ENCODE measurements around the gene PLAAT1.

PLAAT1 gene

DNA sequence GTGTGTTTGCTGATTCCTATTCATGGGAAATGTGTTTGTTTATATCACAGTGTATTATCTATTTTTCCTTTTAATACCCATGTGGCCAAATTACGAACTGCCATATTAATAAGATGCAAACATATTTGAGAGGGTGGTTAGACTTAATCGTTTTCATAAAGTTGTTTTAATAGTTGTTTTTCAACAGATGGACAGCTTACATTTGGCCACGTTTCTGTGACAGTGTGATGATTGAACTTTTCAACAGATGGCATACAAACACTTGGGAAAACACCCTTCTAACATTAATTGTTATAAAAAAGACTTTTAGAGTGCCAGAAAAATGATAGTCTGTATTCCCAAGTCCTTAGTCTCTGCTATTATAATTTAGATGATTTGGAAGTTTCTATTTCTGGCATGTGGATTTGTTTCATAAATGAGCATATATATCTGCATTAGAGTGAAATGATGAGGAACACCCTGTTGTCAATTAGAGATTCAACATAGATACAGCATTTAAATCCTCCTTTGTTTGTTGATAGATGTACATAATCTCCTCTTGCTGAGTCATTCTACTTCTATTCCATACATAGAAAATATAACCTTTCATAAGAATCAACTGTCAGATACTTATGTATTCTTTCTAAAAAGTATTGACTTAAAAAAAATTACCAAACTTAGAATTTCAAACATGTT lies 13.1 kb downstream of the PLAAT1 start:
- no peak for DNase-seq

DNA sequence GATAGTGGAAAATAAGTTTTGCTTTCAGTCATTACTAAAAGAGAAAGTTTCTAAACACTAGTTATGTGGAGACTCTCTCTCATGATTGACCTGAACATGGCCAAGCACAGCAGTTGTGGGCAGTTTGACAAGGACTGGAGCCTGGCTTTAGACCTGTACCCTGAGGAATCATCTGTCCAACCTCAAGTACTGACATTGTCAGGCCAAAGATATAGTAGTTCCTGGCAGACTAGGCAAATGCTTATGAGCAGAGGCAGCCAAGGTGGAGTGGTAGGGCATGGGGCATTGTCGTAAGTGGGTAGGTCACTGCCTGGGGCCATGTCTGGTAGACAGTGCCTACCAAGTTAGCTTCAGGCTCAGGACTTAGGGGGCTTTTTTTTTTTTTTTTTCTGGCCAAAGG lies 20.9 kb downstream of the PLAAT1 start:
- no peak for DNase-seq

GRCh38 chr3:193262707-193263106 lies 21.7 kb downstream of the PLAAT1 start:
- no peak for DNase-seq

GRCh38 chr3:193269343-193270028 lies 28.5 kb downstream of the PLAAT1 start:
- DNase-seq, result no peak

DNA sequence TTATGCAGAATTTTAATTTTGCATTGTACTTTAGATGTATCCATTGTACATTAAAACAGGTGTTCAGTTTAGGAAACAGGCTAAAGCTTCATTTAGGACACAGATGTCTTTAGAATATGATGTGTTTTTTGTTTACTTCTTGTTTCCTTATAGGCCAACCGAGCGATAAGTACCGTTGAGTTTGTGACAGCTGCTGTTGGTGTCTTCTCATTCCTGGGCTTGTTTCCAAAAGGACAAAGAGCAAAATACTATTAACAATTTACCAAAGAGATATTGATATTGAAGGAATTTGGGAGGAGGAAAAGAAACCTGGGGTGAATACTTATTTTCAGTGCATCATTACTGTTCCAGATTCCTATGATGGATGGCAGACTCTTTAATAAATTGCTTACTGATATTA lies 29.4 kb downstream of the PLAAT1 start:
- DNase-seq, result no peak

- DNase-seq, result no peak
Observed at GRCh38 chr3:193271101-193271840, 30.2 kb downstream of the PLAAT1 start.

- no peak for DNase-seq
Observed at GRCh38 chr3:193292386-193292785, 51.4 kb downstream of the PLAAT1 start.

DNA sequence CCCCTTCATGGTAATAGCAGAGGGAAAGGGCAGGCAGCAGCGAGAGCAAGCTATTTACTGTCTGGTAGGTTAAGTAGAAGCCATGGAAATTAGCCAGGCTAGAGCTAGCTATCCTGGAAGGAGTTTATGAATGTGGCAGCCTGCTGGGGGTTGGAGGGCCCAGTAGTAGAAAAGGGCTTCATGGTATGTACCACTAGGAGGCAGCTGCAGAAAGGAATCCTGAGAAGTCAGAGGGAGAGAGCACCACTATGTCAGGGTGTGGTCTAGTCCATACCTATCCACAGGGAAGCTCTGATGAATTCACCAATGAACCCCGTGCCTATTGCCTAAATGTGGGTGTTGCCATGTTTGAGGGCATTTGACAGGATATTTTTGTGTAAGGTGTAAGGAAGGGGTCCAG lies 55.0 kb downstream of the PLAAT1 start:
- no peak for DNase-seq

- no peak for DNase-seq
Observed at GRCh38 chr3:193297421-193297820, 56.4 kb downstream of the PLAAT1 start.

GRCh38 chr3:193301433-193301832 lies 60.4 kb downstream of the PLAAT1 start:
- no peak for DNase-seq

DNA sequence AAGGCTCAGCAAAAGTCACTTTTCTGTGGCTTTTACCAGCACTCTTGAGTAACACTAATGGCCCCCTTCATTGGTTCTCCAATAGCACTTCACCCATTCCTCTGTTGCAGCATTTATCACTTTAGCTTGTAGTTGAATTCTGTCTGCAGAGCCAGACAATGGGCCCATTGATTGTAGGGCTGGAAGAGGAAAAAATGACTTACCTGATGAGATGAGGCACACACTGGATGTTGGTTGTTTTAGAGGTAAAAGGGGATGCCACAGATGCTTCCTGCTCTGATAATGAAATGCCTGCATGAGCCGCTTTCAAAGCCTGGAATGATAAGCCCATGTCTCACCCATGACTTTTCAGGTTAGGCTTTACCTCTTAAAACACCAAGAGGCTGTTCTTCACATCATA lies 64.3 kb downstream of the PLAAT1 start:
- no peak for DNase-seq

- no peak for DNase-seq
Observed at GRCh38 chr3:193310914-193311723, 70.1 kb downstream of the PLAAT1 start.

- DNase-seq, result no peak
Observed at GRCh38 chr3:193313061-193313958, 72.3 kb downstream of the PLAAT1 start.

DNA sequence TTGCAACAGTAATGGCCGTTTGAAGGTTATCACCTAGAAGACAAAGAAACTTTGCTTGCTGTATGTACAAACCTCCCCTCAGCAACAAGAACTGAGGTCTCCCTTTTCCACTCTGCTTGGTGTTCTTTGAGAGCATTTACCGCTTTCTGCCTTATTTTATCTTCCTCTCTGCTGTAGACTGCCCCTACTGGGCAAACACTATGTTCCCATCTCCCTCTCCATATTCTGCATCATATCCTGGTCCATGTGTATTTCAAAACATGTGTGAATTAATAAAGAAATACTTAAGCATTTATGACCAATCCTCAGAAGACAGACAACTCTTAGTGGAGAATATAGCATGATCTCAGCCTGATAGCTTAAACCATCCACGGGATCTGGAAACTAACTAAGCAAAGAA lies 73.1 kb downstream of the PLAAT1 start:
- no peak for DNase-seq

- DNase-seq, result no peak
Observed at GRCh38 chr3:193317682-193318300, 76.8 kb downstream of the PLAAT1 start.
